GM18498 (cell line): ENCODE results near the gene MET.
A peak's percentile ranks its signal among the peaks of the same experiment; 100 is the strongest.

ENCODE experiments used
- ATAC-seq: cut with Tn5 transposase; IDR thresholded peaks from one replicate; pipeline ENCODE4 v1.9.1; 2021; ENCODE audit warnings: mild to moderate bottlenecking, moderate library complexity; ENCODE audit not compliant: unreplicated experiment

MET gene

DNA sequence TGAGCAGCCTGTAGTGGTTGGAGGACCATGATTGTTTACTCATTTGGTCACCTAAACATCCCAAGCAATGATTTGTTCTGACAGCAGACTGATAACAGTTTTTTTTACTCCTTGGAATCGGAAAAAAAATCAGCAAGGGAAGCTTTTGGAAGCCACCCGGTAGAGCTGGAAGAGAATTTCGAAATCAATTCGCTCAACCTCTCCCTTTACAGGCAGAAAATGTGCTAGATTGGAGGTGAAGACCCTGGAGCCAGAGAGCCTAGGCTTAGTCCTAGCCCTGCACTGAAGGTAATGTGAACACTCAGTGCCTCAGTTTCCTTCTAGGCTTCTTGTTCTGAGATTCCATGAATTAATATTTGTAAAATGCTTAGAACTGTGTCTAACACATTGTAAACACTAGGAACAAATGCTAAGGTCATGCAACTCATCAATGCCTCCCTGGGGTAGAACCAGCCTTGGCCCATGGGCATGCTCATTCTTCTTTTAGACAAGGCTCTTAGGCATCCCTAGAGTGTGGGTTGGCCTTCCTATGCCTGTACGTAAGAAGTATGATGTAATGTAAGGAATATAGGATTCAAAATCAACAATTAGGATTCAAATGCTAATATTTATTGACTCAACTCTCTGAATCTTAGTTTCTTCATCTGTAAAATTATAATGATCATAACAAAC, 52.7 kb downstream of the MET start:
- no peak for ATAC-seq

DNA sequence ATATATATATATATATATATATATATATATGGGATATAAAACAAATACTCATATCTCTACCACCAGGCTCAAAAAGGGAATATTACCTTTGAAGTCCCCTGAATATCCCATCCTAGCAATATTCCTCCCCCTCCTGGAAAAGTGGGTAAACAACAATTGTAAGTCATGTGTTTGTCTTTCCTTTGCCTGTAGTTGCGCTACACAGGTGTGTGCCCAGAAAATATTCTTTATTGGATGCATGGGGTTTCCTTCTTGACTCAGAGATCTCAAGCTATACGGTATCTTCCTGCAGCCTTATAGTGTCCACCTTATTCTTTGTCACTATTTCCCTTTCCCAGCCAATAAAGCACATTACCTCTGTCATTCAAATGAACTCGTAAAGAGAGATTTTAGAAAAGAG, 54.2 kb downstream of the MET start:
- no peak for ATAC-seq

DNA sequence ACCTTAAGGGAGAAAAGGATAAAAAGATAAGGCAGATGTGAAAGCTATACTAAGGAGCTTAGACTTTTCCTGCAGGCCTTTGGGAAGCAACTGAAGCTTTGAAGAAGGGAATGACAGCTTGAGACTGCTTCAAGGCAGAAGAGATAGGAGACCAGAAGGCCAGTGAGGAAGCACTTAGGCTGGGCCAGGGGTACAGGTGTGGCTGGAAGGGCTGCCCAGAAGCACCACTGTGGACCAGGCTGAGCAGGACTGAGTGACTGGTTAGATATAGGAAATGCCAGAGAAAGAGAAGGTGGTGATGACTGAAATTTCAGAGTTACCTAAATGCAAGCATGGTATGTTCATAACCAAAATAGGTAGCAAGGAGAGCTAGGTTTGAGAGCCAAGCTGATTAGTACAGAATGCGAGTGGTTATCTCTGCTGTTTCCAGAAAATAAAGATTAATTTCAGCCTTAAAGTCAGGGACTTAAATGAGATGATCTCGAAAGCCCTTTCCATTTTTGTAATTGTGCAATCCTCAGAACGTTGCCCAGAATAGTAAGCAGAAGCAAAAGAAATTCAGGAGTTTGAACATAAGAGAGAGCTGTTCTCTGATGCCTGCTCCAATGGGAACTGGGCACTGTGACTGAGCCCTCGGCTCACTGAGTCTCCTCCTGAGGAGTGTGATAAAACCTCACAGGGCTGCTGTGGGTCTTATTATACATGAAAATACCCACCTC, 54.9 kb downstream of the MET start:
- no peak for ATAC-seq

DNA sequence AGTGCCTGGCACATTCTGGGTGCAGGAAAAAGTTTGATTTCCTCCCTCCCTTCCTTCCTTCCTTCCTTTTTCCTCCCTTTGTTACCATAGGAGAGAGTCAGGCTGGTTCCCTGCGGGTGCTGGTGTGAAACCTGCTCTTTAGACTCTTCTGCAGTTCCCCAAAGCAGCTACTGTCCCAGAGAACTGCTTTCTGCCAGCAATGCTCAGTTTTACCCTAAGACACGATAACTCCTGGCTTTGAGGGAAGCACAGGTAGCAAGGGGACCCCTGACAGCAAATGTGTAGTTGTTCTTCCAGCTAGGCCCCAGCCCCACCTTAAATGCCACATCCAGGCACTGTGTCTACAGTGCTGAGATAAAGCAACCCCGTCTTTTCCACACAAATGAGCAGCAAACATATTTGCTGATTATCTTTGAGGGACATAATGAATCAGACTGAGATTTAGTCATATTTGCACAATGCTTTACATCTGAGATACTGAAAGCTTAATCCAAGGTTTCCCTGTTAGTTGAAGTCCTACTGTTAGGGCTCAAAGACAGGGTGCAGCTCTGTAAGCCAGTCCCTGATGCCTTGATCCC, 55.5 kb downstream of the MET start:
- ATAC-seq = no peak

DNA sequence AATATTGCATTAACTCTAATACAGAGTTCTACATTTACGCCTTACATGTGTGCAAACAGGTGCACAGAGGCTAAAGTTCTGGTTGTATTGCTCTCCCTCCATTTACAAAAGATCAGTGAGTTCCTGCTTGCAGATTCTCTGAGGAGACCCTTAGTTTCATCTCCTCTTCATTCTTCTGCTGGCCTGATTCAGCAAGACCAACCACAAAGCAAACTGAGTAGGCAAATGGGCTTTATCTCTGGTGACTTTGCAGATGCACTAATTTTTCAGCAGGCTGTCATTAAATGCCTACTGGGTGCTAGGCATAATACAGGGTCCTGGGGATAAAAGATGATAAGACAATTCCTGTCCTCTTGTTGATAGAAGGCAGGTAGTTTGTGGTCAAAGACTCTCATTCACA, 56.4 kb downstream of the MET start:
- ATAC-seq = no peak

DNA sequence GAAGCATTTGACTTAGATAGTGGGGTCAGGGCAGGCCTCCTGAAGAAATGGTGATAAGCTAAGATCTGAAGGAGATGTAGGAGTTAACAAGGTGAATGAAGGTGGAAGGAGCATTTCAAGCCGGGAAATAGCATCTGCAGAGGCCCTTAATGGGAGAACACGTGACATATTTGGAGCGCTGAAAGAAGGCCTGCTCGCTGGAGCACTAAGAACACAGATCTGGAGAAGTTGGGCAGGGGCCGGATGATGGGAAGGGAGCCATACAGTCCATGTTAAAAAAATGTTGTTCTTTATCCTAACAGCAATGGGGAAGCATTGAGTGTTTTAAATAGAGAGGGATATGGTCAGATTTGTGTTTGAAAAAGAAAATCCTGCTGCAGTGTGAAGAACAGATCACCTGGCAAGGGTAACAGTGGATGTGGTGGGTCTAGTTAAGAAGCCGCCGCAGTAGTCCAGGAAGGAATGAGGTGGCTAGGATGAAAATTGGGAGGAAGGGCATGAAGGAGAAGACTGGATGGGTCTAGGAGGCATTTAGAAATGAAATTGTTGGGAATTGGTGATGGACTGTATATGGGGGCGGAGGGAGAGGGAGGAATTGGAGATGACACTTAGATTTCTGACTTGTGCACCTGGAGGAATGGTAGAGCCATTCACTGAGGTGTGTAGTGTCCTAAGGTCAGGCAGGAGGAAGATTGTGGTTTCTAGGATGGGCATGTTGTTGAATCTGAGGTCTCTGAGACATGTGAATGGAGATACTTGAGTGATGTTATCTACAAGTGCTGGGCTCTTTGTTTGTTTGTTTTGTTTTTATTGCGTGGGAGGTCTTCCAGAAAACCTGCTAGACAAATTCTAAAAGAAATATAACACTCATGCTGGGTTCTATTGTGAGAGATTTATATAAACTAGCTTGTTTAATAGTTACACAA, 58.4 kb downstream of the MET start:
- ATAC-seq = no peak

- ATAC-seq = no peak
Measured at GRCh38 chr7:116731023-116731395, 59.0 kb downstream of the MET start.

- peak; percentile 62 for ATAC-seq
Measured at GRCh38 chr7:116731445-116732335, 59.7 kb downstream of the MET start.

DNA sequence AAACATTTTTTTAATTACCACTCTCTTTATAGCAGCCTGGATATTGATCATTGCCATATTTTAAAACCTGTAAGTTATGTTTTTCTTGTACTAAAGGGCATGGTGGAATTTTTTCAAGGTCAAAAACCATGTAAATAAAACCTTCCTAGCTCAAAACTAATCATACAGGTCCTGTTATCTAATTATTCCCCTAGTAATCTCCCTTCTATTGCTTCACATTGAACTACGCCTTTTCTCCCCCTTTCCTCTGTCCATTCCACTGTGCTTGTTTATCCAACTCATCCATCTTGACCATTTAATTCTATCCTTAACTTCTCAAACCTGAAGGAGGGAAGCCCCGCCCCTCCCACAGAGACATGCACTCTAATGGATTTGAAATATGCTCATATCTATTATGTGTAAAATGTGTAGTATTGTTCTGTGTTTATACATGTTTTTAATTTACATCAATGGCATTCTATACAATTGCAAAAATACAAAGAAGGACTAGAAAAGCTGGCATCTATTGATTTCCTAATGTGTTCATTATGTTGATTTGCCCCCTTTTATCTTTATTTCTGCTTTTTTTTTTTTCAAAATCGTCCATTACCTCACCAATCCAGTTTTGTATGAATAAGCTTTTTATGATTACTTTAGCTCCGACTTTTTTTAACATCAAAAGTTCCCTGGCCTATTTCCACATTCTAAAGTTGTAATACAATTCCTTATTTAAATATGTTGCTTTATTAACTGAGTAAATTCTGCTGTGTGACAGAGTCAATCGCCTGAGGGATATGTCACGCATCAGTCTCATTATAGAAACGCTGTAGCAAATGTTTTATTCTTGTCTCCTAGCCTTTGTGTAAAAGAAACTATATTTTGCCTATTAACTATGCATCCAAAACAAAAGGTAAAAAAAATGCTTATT, 61.0 kb downstream of the MET start:
- ATAC-seq = no peak

DNA sequence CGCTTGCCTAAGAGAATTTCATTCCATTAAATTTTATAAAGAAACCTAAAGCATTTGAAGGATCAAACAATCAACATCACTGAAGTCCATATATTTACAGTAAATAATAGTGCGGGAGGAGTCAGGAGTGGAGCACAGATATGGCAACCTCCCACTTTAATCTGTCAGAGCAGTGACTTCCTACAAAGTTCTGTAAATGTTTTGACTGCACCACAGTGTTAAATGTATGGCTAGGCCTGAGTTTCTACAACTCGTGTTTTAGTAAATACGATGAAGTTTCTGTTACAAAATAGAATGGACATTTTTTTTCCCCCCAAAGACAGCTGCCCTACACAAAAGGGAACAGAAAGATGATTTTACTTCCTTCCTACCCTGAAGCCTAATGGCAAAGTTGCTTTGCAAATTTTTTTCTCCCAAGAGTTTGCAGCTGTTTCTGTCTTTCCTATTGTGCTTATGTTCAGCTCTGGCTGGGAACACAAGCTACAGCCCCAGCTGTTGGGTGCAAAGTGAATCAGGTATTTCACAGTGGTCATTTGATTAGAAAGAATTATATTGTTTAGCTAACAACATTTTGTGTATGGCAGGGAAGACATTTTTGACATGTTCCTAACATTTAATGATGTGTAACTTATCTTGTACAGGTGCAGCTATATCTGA, 62.1 kb downstream of the MET start:
- ATAC-seq = no peak

GRCh38 chr7:116734710-116735109, 62.7 kb downstream of the MET start:
- ATAC-seq = no peak

- ATAC-seq = no peak
Measured at GRCh38 chr7:116736927-116737715, 65.1 kb downstream of the MET start.

DNA sequence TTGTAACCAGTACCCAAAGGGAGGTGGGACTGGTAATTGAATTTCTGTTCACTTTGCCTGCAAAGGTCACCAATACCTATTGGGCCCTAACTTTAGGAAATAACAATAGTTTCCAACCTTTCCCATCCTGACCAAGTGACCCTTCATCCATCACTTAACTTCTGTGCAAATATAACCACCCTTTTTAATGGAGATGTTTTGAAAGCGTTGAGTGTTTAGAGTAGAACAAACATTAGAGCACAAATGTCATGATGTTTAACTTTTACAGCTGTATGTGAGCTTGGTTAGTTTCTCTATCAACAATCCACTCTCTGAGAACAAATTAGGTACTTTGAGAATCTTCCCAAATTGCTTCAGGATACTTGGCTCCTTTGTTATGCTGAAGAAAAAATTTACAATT, 66.4 kb downstream of the MET start:
- no peak for ATAC-seq

DNA sequence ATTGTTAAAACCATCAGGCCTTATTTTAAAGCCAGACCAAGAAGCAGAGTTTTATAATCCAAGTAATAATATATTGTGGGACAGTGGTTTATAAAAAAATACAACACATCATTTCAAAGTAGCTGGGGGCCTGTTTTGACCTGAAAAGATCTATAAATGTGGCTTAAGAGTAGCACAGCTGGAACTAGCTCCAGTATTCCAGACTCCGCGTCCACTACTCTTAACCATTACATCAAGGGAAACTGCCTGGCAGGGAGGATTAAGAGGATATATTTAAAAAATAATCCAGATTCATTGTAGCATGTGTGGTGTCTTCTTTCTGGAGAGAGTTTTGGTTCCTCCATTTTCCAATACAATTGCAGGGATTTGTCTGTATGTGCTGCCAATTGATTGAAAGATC, 67.3 kb downstream of the MET start:
- no peak for ATAC-seq

DNA sequence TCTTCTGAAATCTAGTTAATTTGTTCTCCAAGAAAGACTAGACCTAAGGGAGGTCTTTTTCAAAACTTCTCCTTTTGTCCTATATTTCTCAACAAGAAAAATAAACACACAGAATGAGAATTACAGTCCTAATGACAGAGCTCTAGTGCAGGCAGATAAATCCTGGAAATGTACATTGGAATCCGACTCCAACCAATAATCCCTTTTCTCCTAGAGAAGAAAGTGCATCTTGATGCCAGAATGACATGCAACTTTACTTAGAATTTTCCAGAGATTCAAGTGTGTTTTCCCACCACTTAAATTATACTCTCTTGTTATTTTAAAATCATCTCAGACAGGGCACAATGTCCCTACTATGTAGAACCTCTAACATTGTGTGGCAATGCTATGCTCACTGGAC, 68.2 kb downstream of the MET start:
- no peak for ATAC-seq

DNA sequence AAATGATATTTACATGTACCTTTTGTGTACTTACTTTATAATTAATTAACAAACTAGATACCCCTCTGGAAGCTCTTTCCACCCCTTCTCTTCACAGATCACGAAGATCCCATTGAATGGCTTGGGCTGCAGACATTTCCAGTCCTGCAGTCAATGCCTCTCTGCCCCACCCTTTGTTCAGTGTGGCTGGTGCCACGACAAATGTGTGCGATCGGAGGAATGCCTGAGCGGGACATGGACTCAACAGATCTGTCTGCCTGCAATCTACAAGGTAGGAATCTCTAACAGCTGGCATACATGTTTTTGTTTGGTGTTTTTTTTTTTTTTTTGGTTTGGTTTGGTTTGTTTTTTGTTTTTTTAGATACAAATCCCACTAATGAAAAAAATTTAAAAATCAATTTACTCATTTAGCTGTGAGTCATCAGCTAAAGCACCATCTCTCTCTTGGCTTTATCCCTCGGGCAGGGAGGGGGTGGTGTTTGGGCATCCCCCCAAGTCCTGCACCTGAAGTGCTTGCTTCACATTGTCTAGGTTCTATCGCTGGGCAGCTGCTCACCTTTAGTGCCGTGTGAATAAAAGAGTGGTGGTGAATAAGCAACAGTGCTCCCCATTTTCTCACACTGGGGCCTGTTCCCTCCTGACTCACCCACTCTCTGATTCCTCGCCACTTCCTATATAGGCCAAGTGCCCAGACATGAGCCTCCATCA, 68.9 kb downstream of the MET start:
- ATAC-seq = no peak

DNA sequence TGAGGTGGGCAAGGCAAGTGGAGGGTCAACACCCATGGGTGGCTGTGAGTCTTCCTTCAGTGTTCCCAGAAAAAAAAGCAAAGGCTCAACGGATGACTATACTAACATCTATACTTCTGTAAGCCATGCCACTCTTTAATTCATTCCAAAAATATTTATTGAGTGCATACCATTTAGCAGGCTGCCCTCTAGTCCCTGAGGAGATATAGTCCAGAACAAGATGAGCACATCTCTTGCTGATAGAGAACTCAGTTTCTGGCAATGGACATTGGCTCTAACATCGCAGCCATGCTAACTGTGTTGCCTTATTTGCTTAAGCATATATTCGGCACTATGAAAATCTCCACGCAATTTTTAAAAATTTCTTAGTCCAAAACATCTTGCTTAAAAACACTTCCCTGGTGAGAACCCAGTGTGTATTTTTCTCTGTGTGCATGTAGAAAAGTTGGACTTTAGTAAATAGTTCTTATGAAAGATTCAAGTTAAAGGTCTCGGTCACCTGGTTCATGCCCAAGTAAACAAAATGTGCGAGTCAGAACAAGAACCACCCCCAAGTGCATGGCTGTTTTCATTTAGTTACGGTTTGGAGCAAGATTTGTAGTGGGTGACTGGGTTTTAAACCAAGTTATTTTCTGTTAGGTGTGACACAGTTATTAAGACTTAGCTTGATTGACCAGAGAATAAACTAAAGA, 69.8 kb downstream of the MET start:
- ATAC-seq = no peak
